ENCODE results near the gene TEK. TPM values are rescaled to one million over a fixed set of nuclear protein-coding genes. Genes with fewer than 3 reads are reported as not detected.

The TEK gene
- total RNA-seq, 2 donors from 2014 or later: 2.4 to 4.9 TPM

DNA sequence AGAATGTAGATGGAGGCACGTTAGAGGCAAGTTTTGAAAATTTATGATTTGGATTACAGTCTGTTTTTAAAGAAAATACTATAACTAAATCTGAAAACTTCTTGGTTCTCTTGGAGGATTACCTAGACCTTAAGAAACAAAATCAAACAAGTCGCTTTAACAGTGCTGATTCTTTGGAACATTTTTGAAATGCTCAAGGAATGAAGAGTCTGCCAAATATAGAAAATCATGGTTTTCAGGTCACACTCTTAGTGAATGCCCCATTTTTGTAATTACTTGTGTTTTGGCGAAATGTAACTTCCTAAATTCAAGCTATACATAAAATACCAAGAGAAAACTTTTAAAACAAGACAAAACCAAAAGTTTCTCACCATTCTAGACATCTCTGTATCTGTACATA lies 94.8 kb downstream of the TEK start:
- WGBS, 2 experiments (ENCODE audit: insufficient coverage in 1 of 2, insufficient read length in 1 of 2): 79 to 100% methylated on average over 2 to 3 of the region's 3 CpGs
- Histone ChIP-seq H3K4me3 (ENCODE audit: low read length) (no peak overlapping the region), H3K4me1 (ENCODE audit: control insufficient read depth, insufficient read depth, low read length) (no peaks in the 10 kb centered on the region), H3K27ac (ENCODE audit: low read depth, low read length) (no peak overlapping the region), H3K9ac (ENCODE audit: extremely low read depth, low read length, poor library complexity, severe bottlenecking) (no peak overlapping the region), H3K27me3 (ENCODE audit: control insufficient read depth, insufficient read depth, low read length, poor library complexity, severe bottlenecking) (no peaks in the 10 kb centered on the region), H3K36me3 (ENCODE audit: control insufficient read depth, insufficient read depth, low read length) (no peaks in the 10 kb centered on the region), H3K9me3 (ENCODE audit: control insufficient read depth, low read length) (no peaks in the 10 kb centered on the region)
- Mint-ChIP-seq H3K36me3 (ENCODE audit: low read depth) (no peaks in the 10 kb centered on the region), H3K4me3 (no peak overlapping the region), H3K4me1 (no peaks in the 10 kb centered on the region), H3K9me3 (no peaks in the 10 kb centered on the region), H3K27me3 (ENCODE audit: insufficient read depth) (no peaks in the 10 kb centered on the region), H3K27ac (no peak overlapping the region)
- TF ChIP-seq, protein P1, sequence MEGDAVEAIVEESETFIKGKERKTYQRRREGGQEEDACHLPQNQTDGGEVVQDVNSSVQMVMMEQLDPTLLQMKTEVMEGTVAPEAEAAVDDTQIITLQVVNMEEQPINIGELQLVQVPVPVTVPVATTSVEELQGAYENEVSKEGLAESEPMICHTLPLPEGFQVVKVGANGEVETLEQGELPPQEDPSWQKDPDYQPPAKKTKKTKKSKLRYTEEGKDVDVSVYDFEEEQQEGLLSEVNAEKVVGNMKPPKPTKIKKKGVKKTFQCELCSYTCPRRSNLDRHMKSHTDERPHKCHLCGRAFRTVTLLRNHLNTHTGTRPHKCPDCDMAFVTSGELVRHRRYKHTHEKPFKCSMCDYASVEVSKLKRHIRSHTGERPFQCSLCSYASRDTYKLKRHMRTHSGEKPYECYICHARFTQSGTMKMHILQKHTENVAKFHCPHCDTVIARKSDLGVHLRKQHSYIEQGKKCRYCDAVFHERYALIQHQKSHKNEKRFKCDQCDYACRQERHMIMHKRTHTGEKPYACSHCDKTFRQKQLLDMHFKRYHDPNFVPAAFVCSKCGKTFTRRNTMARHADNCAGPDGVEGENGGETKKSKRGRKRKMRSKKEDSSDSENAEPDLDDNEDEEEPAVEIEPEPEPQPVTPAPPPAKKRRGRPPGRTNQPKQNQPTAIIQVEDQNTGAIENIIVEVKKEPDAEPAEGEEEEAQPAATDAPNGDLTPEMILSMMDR (conservative IDR thresholded peaks at IDR 0.05): no peak
- no peak for DNase-seq

DNA sequence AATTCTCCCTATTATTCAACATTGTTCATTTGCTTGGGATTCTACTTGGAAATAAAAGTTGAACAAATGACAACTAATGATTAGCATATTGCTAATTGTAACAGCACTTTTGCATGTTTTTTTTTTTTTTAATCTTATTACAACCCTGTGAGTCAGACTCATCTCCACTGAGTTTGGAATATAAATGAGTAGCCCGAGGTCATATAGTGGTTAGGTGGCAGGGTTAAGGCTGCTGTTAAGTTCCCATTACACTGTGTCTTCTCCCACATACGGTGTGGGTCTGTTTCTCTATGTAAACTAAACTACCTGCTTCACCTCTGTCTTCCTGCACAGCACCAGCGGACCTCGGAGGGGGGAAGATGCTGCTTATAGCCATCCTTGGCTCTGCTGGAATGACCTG lies 95.6 kb downstream of the TEK start:
- Histone ChIP-seq H3K9me3 (ENCODE audit: control insufficient read depth, low read length) (no peaks in the 10 kb centered on the region), H3K36me3 (ENCODE audit: control insufficient read depth, insufficient read depth, low read length) (no peaks in the 10 kb centered on the region), H3K4me3 (ENCODE audit: low read length) (no peak overlapping the region), H3K4me1 (ENCODE audit: control insufficient read depth, insufficient read depth, low read length) (no peaks in the 10 kb centered on the region), H3K9ac (ENCODE audit: extremely low read depth, low read length, poor library complexity, severe bottlenecking) (no peak overlapping the region), H3K27me3 (ENCODE audit: control insufficient read depth, insufficient read depth, low read length, poor library complexity, severe bottlenecking) (no peaks in the 10 kb centered on the region), H3K27ac (ENCODE audit: low read depth, low read length) (no peak overlapping the region)
- H3K9me3 Mint-ChIP-seq: no peaks in the 10 kb centered on the region
- no peak overlapping the region for H3K27ac Mint-ChIP-seq
- no peak overlapping the region for H3K4me3 Mint-ChIP-seq
- no peak for DNase-seq
- WGBS, 2 experiments (ENCODE audit: insufficient coverage in 1 of 2, insufficient read length in 1 of 2): 90 to 91% methylated on average over 2 to 4 of the region's 4 CpGs
- no peaks in the 10 kb centered on the region for H3K27me3 Mint-ChIP-seq (ENCODE audit: insufficient read depth)
- TF ChIP-seq, protein P1 (conservative IDR thresholded peaks at IDR 0.05): no peak
- no peaks in the 10 kb centered on the region for H3K4me1 Mint-ChIP-seq
- H3K36me3 Mint-ChIP-seq (ENCODE audit: low read depth): no peaks in the 10 kb centered on the region

DNA sequence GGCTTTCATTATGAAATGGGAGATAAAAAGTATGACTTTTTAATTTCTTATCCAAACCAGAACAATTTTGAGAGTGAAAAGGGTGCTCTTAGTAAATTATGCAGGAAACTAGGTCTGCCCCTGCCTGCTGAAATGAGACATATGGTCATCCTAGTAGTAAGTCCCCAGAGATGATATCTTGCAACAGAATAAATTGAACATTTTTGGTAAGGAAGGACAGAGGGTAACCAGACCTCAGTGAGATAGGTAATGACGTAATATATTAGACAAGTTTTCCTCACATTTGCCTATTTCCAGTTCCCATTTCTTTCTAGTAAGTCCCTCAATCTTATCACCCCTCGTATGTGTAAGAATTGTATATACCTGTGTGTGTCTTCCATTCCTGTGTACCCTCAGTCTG lies 96.2 kb downstream of the TEK start:
- 97 to 100% methylated on average over 2 of the region's 2 CpGs for WGBS, 2 experiments (ENCODE audit: insufficient coverage in 1 of 2, insufficient read length in 1 of 2)
- no peaks in the 10 kb centered on the region for H3K9me3 ChIP-seq (ENCODE audit: control insufficient read depth, low read length)
- TF ChIP-seq, protein P1 (conservative IDR thresholded peaks at IDR 0.05): no peak
- H3K27ac ChIP-seq (ENCODE audit: low read depth, low read length): no peak overlapping the region
- no peak overlapping the region for H3K4me3 ChIP-seq (ENCODE audit: low read length)
- no peak overlapping the region for H3K9ac ChIP-seq (ENCODE audit: extremely low read depth, low read length, poor library complexity, severe bottlenecking)
- H3K36me3 Mint-ChIP-seq (ENCODE audit: low read depth): no peaks in the 10 kb centered on the region
- H3K4me1 ChIP-seq (ENCODE audit: control insufficient read depth, insufficient read depth, low read length): no peaks in the 10 kb centered on the region
- H3K27me3 Mint-ChIP-seq (ENCODE audit: insufficient read depth): no peaks in the 10 kb centered on the region
- no peaks in the 10 kb centered on the region for H3K27me3 ChIP-seq (ENCODE audit: control insufficient read depth, insufficient read depth, low read length, poor library complexity, severe bottlenecking)
- H3K9me3 Mint-ChIP-seq: no peaks in the 10 kb centered on the region
- H3K4me3 Mint-ChIP-seq: no peak overlapping the region
- no peaks in the 10 kb centered on the region for H3K4me1 Mint-ChIP-seq
- no peak for DNase-seq
- H3K36me3 ChIP-seq (ENCODE audit: control insufficient read depth, insufficient read depth, low read length): no peaks in the 10 kb centered on the region
- H3K27ac Mint-ChIP-seq: no peak overlapping the region
